ENCODE results near the gene NAALADL2.
"Not testable (repeated sequence)": the region's sequence is repeated elsewhere in the genome, so short reads cannot be mapped to it uniquely, and the experiment has no call there.

Gene NAALADL2

GRCh38 chr3:175743733-175744400 lies 884.7 kb downstream of the NAALADL2 start:
- no peak for DNase-seq
- no peak for ATAC-seq (replicated peaks)
- no peaks in the 10 kb centered on the region for H3K27me3 Mint-ChIP-seq
- H3K27ac Mint-ChIP-seq: no peak overlapping the region
- H3K36me3 Mint-ChIP-seq (ENCODE audit: insufficient read depth): no peaks in the 10 kb centered on the region
- no peak overlapping the region for H3K4me3 Mint-ChIP-seq
- H3K9me3 Mint-ChIP-seq: peaks cover 12 to 16% of the 10 kb centered on the region in 2 donors
- no peaks in the 10 kb centered on the region for H3K4me1 Mint-ChIP-seq (ENCODE audit: low read depth in 2 of 2)

DNA sequence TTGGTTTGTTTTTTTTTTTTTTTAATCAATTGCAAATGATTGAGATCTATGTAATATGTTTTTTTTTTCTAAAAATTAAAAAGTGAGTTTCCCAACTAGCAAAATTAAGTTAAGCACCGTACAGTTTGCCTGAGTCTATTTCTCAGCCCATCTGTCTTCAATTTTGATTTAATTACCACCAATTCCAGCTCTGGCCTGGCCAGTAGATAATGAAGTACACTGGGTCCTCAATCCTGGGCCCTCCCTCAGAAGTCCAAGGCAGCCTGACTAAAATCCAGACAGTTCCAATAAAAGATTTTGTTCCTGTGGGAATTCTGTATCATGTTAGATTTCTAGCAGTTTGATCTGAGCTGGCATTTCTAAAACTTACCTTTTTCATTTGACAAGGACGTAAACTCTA lies 887.2 kb downstream of the NAALADL2 start:
- H3K27me3 Mint-ChIP-seq: no peaks in the 10 kb centered on the region
- peaks cover 9% of the 10 kb centered on the region in 2 donors for H3K9me3 Mint-ChIP-seq
- no peak for ATAC-seq (replicated peaks)
- no peak overlapping the region for H3K4me3 Mint-ChIP-seq
- DNase-seq: no peak
- no peaks in the 10 kb centered on the region for H3K4me1 Mint-ChIP-seq (ENCODE audit: low read depth in 2 of 2)
- H3K36me3 Mint-ChIP-seq (ENCODE audit: insufficient read depth): no peaks in the 10 kb centered on the region
- H3K27ac Mint-ChIP-seq: no peak overlapping the region

- H3K36me3 Mint-ChIP-seq (ENCODE audit: insufficient read depth): no peaks in the 10 kb centered on the region
- no peaks in the 10 kb centered on the region for H3K4me1 Mint-ChIP-seq (ENCODE audit: low read depth in 2 of 2)
- no peak overlapping the region for H3K27ac Mint-ChIP-seq
- H3K4me3 Mint-ChIP-seq: no peak overlapping the region
- H3K9me3 Mint-ChIP-seq: peaks cover 6 to 7% of the 10 kb centered on the region in 2 donors
- H3K27me3 Mint-ChIP-seq: no peaks in the 10 kb centered on the region
- ATAC-seq (replicated peaks): no peak
- no peak for DNase-seq
Measured at GRCh38 chr3:175748087-175748730, 889.1 kb downstream of the NAALADL2 start.

DNA sequence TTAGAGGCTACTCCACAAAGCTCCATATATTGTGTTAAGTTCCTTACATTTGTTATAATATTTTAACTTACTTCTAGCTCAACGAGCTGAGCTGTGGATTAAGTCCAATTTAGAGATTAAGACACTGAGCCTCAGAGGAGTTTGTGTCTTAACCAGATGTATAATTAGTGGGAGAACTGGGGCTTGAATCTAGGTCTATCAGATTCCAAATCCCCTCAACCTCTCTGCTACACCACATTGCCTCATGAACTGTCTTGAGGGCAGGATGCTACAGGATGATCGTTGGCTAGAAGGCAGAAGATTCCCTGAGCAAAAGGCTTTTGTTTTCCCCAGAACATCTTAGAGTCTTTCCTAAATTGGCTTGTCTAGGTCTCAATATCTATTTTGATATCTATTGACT lies 890.8 kb downstream of the NAALADL2 start:
- no peak for DNase-seq
- no peaks in the 10 kb centered on the region for H3K36me3 Mint-ChIP-seq (ENCODE audit: insufficient read depth)
- H3K4me1 Mint-ChIP-seq (ENCODE audit: low read depth in 2 of 2): no peaks in the 10 kb centered on the region
- no peak for ATAC-seq (replicated peaks)
- H3K4me3 Mint-ChIP-seq: no peak overlapping the region
- no peaks in the 10 kb centered on the region for H3K9me3 Mint-ChIP-seq
- H3K27me3 Mint-ChIP-seq: no peaks in the 10 kb centered on the region
- no peak overlapping the region for H3K27ac Mint-ChIP-seq

DNA sequence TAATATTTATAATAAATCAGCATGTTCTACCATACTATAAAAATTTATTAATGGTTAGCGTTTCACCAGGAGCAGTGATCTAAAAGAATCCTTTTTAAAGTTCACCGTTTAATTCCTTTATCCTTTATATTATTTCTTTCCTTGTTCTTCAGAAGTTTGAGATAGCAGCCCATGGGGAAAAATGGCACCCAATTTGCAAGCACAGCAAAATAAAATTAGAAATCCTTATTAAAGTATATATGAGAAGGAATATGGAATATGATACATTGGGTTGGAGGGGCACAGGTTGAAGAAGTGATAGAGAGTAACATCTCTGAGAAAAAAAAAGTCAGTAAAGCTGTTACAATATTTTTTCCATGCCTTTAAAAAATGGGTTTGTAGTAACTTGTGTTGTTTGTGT lies 892.0 kb downstream of the NAALADL2 start:
- Mint-ChIP-seq H3K9me3 (peaks cover 0 to 2% of the 10 kb centered on the region in 2 donors), H3K36me3 (ENCODE audit: insufficient read depth) (no peaks in the 10 kb centered on the region), H3K4me1 (ENCODE audit: low read depth in 2 of 2) (no peaks in the 10 kb centered on the region), H3K4me3 (no peak overlapping the region), H3K27ac (no peak overlapping the region), H3K27me3 (no peaks in the 10 kb centered on the region)
- DNase-seq: no peak
- no peak for ATAC-seq (replicated peaks)

DNA sequence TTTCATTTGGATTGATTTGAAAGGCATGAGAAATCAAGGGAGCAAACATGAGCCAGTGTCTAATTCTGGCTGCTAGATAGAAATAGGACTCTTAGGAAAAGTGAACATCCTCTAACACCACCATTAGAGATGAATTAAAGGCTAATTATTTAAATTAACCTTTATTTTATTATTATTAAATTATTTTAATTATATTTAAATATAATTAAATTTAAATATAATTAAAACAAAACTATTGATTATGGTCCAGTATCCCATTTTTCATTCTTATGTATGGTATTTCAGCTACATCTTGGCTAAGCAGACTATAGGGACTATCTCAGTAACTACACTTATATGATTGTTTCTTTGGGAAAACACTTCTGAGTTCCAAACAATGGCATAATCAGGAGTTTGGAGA lies 904.8 kb downstream of the NAALADL2 start:
- H3K4me3 Mint-ChIP-seq: no peak overlapping the region
- DNase-seq (no peak), ATAC-seq (replicated peaks) (no peak)
- no peak overlapping the region for H3K27ac Mint-ChIP-seq
- no peaks in the 10 kb centered on the region for H3K36me3 Mint-ChIP-seq (ENCODE audit: insufficient read depth)
- no peaks in the 10 kb centered on the region for H3K27me3 Mint-ChIP-seq
- peaks cover 5 to 8% of the 10 kb centered on the region in 2 donors for H3K9me3 Mint-ChIP-seq
- H3K4me1 Mint-ChIP-seq (ENCODE audit: low read depth in 2 of 2): no peaks in the 10 kb centered on the region

- DNase-seq (no peak), ATAC-seq (replicated peaks) (no peak)
- Mint-ChIP-seq H3K36me3 (ENCODE audit: insufficient read depth) (no peaks in the 10 kb centered on the region), H3K27ac (no peak overlapping the region), H3K9me3 (peaks cover 3% of the 10 kb centered on the region in 2 donors), H3K27me3 (no peaks in the 10 kb centered on the region), H3K4me3 (no peak overlapping the region), H3K4me1 (ENCODE audit: low read depth in 2 of 2) (no peaks in the 10 kb centered on the region)
Measured at GRCh38 chr3:175764722-175765121, 905.6 kb downstream of the NAALADL2 start.

DNA sequence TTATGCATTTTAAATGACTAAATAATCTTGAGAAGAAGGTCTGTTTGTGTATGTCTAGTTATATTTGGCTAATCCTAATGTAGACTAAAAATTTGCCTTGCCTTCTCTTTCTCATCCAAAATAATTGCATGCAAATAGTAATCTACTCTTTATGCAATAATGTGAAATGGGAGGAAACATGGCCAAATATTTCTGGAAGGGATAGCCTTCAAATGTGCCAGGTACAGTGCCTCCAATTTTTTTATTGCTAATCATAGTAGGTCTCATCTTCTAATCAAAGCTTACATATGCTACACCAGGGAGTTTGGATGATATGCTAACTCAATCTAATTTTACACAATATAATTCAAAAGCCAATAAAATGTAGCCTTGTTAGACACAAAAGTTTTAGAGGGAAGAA lies 911.3 kb downstream of the NAALADL2 start:
- Mint-ChIP-seq H3K36me3 (ENCODE audit: insufficient read depth) (no peaks in the 10 kb centered on the region), H3K27me3 (no peaks in the 10 kb centered on the region), H3K9me3 (peaks cover 0 to 5% of the 10 kb centered on the region in 2 donors), H3K27ac (no peak overlapping the region), H3K4me3 (no peak overlapping the region), H3K4me1 (ENCODE audit: low read depth in 2 of 2) (no peaks in the 10 kb centered on the region)
- DNase-seq (no peak), ATAC-seq (replicated peaks) (no peak)

DNA sequence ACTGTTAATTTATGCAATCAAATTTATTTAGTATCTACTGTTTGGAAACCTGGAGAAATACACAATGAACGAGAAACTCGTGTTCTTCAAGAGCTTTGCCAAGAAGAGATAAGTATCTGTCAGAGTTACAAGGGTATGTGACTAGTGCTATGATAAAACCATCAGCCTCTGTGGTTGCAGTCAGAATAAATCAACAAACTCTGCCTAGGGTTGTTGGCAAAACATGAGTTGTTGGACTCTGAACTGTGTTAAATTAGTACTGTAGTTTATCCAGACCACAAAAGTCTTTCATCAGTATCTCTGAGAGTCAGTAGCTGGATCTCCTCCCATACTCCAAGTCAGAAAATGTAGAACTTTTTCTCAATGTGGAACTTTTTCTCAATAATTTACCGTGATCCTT lies 918.4 kb downstream of the NAALADL2 start:
- H3K9me3 Mint-ChIP-seq: peaks cover 2 to 7% of the 10 kb centered on the region in 2 donors
- no peaks in the 10 kb centered on the region for H3K36me3 Mint-ChIP-seq (ENCODE audit: insufficient read depth)
- DNase-seq (no peak), ATAC-seq (replicated peaks) (no peak)
- H3K27ac Mint-ChIP-seq: no peak overlapping the region
- H3K27me3 Mint-ChIP-seq: no peaks in the 10 kb centered on the region
- no peaks in the 10 kb centered on the region for H3K4me1 Mint-ChIP-seq (ENCODE audit: low read depth in 2 of 2)
- H3K4me3 Mint-ChIP-seq: no peak overlapping the region

GRCh38 chr3:175777965-175778364 lies 918.8 kb downstream of the NAALADL2 start:
- H3K4me3 Mint-ChIP-seq: no peak overlapping the region
- no peak for ATAC-seq (replicated peaks)
- H3K9me3 Mint-ChIP-seq: peaks cover 2 to 7% of the 10 kb centered on the region in 2 donors
- H3K4me1 Mint-ChIP-seq (ENCODE audit: low read depth in 2 of 2): no peaks in the 10 kb centered on the region
- no peaks in the 10 kb centered on the region for H3K27me3 Mint-ChIP-seq
- no peak for DNase-seq
- no peak overlapping the region for H3K27ac Mint-ChIP-seq
- H3K36me3 Mint-ChIP-seq (ENCODE audit: insufficient read depth): no peaks in the 10 kb centered on the region

GRCh38 chr3:175778994-175779393 lies 919.9 kb downstream of the NAALADL2 start:
- Mint-ChIP-seq H3K27ac (no peak overlapping the region), H3K4me1 (ENCODE audit: low read depth in 2 of 2) (no peaks in the 10 kb centered on the region), H3K4me3 (no peak overlapping the region), H3K9me3 (peaks cover 0 to 7% of the 10 kb centered on the region in 2 donors), H3K36me3 (ENCODE audit: insufficient read depth) (no peaks in the 10 kb centered on the region), H3K27me3 (no peaks in the 10 kb centered on the region)
- DNase-seq (no peak), ATAC-seq (replicated peaks) (no peak)

GRCh38 chr3:175787109-175787508 lies 928.0 kb downstream of the NAALADL2 start:
- H3K9me3 Mint-ChIP-seq; H3K27me3 Mint-ChIP-seq; H3K27ac Mint-ChIP-seq; DNase-seq; H3K36me3 Mint-ChIP-seq (ENCODE audit: insufficient read depth); H3K4me3 Mint-ChIP-seq; H3K4me1 Mint-ChIP-seq (ENCODE audit: low read depth in 2 of 2); ATAC-seq (replicated peaks): not testable (repeated sequence)

- Mint-ChIP-seq H3K9me3 (peaks cover 0 to 6% of the 10 kb centered on the region in 2 donors), H3K27me3 (no peaks in the 10 kb centered on the region), H3K4me1 (ENCODE audit: low read depth in 2 of 2) (no peaks in the 10 kb centered on the region), H3K36me3 (ENCODE audit: insufficient read depth) (no peaks in the 10 kb centered on the region), H3K4me3 (no peak overlapping the region), H3K27ac (no peak overlapping the region)
- ATAC-seq (replicated peaks) (no peak), DNase-seq (no peak)
Measured at GRCh38 chr3:175792245-175792644, 933.1 kb downstream of the NAALADL2 start.

DNA sequence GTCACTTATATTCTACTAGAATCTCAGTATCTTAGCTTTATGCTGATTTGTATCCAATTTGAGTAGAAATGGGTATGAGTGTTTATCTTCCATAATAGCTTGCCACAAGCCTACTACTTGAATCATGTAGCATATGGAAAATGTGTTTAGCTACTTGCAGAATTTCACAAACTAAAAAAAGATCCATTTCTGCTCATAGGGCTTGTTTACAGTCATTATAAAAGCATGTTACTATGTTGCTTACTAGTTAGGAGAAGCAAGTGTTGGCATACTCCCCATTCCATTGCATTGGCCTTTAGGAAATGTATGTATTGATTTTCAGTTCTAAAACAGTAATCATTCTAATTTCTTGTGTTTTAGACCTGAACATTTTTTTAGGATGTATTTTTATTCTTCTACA lies 939.2 kb downstream of the NAALADL2 start:
- H3K27ac Mint-ChIP-seq: no peak overlapping the region
- H3K4me3 Mint-ChIP-seq: no peak overlapping the region
- DNase-seq (no peak), ATAC-seq (replicated peaks) (no peak)
- no peaks in the 10 kb centered on the region for H3K4me1 Mint-ChIP-seq (ENCODE audit: low read depth in 2 of 2)
- H3K36me3 Mint-ChIP-seq (ENCODE audit: insufficient read depth): no peaks in the 10 kb centered on the region
- peaks cover 6 to 13% of the 10 kb centered on the region in 2 donors for H3K9me3 Mint-ChIP-seq
- no peaks in the 10 kb centered on the region for H3K27me3 Mint-ChIP-seq
